ENCODE measurements around the gene HDAC4.

Gene HDAC4

DNA sequence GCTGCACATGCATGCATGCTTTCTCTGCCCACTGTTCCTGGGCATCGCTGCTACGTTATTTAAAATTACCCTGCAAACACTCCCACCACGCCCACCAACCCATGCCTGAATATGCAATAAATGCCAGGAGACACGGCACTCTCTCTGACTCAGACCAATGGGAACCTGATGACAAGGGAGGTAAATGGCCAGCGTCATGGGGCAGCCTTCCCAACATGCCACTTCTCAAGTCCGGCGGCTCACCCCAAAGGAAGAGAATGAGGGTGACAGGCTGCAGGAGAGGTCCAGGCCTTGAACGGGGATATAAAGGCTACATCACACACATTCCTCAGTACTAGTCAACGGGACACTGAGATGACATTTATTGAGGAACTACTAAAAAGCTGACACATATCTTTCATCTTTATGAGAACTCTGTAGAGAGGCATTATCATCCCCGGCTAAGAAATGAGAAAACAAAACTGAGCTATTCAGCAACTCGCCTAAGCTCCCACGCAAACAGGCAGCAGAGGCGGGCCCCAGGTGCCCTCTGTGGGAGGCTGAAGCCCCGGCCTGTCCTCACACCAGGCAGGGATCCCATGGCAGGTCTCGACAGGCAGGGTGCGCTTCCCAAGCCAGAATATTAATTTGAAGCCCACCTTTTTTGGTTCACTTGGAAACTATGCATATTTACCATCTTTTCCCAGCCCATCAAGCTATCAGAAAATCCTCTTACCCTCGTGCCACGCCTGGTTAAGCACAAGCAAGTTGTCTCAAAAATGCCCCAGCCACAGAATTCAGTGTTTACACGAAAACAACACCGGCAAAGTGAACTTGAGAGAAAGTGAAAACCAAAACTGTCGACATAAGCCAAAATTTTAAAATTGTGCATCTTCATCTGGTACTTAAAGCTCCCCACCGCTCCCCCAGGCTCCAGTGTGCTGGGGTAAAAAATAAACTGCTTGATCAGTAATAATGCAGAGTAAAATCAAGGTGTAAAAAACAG is 166.3 kb downstream of the HDAC4 start:
- DNase-seq (ENCODE audit: low spot score), result no peak

DNA sequence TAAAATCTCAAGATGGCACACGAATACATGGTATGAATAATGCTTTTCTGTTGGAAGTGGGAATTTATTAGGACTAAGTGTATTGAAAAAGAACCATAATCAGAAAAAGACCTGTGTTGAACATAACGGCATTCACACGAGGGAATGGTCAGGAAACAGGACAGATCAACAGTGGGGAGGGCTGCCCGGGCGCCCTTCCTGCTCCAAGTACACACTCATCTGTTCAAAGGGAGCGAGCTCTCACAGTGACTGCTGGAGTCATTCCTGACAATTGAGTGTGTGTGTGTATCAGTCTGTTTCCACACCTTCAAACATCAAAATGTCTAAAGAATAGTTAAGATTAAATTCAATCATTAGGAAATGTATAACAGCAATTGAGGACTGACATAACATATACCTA is 167.2 kb downstream of the HDAC4 start:
- DNase-seq (ENCODE audit: low spot score), result no peak

DNA sequence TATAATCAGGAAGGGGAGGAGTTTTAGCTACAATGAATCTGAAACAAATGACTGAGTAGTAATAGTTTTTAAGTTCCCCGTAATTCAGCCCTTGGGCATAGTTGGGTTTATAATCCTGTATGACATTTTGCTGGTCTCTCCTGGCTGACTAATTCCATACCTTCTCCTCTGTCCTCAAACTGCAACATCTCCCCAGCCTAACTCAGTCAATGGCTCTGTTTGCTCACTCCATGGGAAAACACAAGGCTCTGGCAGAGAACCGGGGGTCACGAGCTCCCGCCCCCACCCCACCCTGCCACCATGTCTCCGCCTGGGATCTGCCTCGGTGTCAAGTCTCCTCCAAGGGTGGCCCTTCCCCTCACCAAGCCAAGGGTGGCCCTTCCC is 168.6 kb downstream of the HDAC4 start:
- no peak for DNase-seq (ENCODE audit: low spot score)

DNA sequence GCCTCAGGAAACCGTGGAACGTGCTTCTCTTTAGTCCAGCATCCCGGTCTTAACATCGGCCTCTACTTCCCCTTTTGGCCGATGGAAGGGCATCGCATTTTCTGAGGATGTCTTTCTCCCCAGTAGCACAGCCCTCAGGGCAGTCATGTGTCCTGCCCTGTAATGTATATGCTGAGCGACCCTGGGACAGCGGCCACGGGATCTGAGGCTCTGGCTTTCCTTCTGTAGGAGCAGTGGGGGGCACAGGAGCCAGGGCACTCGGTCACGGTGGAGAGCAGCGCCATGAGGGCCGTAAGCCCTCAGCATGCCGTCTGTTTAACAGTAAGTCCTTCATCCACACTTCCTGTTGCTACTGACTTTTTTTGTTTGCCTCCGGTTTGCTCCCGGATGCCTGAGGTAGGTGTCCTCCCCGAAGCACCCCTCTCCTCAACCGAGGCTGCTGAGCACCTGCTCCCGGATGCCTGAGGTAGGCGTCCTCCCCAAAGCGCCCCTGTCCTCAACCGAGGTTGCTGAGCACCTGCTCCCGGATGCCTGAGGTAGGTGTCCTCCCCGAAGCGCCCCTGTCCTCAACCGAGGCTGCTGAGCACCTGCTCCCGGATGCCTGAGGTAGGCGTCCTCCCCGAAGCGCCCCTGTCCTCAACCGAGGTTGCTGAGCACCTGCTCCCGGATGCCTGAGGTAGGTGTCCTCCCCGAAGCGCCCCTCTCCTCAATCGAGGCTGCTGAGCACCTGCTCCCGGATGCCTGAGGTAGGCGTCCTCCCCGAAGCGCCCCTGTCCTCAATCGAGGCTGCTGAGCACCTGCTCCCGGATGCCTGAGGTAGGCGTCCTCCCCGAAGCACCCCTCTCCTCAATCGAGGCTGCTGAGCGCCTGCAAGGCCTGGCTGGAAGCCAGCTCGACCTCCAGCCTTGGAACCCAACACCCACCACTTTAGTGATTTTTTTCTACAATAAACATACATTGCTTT is 169.3 kb downstream of the HDAC4 start:
- DNase-seq (ENCODE audit: low spot score), result no peak

DNA sequence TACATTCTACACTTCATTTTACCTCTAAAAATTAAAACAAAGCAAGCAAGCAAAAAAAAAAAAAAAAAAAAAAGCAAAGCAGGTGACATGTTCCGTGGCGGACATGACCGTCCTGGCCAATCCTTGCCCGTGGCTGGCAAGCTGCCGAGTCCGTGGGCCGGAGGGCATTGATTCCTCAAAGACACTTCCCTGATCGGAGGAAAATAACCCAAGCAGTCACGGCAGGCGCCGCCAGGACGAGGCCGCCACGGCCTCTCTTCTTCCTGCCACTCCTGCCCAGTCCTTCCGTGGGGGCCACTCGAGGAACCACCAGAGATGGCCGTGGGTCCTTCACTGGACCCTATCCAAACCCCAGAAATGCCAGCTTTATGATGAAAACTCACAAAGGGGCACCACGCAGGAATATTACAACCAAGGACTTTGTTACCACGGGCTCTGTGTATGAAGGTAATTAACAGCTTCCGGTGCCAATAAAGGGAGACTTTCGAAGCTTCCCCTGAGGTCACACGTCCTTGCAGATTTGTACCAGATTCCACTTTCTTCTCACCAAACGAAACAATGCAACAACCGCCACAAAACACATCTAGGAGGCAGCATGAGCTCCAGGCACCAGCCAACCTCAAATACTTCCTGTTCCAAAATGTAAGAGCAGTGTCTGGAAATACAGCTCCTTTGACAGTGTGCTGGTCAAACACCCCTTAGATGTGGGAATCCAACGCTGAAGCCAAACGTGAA is 170.3 kb downstream of the HDAC4 start:
- DNase-seq (ENCODE audit: low spot score), result no peak

DNA sequence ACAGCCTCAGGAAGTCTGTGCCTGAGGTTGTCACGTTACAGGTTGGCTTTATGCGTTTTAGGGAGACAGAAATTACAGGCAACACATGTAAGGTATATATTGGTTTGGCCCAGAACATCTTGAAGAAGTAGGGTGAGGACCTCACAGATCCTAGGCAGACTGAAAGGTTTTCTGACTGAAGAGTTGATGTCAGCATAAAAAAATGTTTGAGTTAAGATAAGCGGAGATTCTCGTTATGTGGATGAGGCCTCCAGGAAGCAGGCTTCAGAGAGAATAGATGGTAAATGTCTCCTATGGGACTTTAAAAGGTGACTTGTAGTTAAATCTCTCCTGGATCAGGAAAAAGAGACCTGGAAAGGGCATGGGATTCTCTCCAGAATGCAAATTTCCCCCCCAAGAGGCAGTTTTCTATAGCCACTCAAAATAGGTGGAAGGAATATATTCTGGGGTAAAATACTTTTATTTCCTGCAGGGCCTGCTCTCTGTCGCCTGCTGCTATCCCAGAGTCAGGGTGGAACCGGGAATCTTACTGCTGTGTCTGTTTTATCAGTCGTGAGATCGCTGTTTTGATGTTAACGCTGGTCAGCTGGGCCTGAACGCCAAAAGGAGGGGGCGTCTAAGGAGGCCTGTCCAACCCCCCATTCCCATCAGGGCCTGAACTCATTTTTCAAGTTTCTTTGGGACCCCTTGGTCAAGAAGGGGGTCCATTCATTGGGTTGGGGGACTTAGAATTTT is 171.1 kb downstream of the HDAC4 start:
- no peak for DNase-seq (ENCODE audit: low spot score)

DNA sequence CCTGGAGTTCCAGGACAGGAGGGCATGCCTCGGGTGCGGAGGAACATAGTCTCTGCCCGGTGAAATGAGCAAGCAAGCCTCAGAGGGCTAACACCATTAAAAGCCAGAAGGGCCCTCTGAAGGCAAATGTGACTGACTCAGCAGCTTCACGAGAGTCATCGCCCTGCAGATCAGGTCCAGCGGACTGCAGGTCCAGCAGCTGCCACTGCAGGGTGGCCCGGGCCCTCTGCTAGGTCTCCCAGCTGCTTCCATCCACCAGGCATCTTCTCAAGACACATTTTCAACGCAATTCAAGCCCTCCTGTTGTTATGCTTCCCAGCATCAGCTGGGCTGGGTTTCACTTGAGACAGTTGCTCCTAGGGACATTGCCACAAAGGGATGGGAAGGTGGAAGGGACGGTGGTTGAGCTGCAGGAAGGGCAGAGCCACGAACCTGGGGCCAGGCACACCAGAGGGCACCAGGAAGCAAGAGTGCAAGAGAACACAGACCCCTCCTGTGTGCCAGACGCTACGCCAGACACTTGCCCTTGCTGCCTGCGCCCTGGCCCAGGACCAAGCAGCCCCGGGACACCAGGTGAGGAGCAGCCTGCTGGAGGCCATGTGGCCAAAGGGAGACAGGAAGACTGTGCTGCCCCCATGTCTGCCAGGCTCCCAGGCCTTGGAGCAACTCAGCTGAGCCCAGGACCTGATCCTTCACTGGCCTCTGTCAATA is 173.0 kb downstream of the HDAC4 start:
- no peak for DNase-seq (ENCODE audit: low spot score)

DNA sequence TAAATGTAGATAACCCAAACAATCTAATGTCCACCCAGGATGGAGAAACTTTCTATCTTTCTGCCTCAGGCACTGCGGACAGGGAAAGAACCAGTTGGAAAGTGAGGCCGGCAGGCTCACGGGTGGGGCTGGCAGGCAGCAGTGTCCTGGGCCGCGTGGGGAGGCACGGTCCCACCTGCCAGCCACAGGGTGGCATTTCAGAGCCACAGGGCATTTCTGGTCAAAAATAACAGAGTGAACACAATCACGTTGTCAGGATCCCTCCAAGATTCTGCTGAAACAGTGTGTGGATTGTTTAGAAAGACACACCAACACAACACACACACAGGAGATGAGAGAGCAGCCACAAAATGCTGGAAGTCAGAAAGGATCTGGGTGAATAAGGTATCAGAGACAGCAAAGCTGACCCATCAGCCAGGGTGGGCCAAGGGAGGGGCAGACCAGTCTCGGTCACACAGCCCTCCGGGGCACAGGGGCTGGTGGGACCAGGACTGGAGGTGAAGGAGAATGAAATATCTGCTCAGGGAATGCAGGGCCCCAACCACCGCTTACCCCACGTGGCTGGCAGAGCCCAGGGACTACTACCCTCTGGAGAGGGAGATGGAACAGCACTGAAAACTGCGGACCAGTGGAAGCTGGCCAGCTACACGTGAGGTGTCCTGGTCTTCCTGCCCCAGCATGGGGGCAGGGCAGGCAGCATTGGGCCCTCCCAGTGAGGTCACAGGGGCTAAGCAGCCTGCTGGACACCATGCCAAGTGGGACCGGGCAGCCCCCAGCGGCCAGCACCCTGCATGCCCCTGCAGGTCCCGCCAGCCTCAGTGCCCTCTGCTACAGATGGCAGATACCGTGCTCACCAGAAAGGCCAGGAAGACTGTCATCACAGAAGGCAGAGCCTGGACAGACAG is 173.9 kb downstream of the HDAC4 start:
- no peak for DNase-seq (ENCODE audit: low spot score)

DNA sequence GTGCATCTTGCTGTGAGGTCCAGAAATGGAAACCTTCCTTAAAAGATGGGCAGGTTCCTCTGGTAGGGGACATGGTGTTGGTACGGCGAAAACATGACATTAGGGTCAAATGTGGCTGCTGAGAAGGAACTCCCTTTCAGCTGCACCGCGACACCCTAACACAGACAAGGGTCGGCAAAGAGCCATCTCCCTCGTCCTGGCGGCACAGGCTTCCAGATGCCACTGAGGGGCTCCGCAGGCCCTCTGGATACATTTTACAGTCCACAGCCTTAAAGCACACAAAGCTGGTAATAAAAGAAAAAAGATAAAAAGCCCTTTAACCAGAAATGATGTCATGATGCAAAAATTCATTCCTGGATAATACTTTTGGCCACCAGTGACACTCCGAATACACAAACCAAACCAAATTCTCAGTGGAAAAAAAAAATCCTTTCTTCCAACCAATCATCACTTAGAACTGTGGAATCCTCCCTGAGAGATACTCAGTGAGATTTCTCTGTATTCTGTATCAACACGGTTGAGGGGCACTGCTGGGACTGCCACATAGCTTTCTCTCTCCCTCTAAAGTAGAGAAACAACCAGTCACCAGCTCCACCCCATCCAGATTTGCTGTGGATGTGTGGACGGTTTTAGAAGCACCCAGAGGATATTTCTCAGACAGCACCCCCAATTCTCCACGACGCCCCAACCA is 174.8 kb downstream of the HDAC4 start:
- DNase-seq (ENCODE audit: low spot score), result no peak

DNA sequence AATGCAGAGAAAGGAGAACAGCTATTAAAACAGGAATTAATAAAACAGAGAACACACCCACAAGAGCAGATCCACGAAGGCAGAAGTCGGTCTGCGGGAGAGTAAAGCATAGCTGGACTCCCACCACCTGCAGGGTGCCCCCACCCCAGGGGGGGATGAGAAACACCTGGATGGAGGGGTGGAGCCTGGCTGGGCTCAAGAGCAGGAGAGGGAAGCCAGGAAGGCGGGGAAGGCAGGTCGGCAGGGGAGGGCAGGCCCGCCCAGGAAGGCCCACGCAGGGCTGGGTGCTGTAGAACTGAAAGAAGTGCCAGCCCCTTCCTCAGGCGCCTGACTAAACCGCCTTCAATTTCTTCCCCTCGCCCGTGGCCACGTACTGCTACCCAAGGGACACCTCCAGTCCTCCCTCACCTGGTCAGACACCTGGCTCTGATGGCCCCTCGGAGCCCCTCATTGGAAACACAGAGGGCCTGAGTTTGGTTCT is 175.4 kb downstream of the HDAC4 start:
- no peak for DNase-seq (ENCODE audit: low spot score)

DNA sequence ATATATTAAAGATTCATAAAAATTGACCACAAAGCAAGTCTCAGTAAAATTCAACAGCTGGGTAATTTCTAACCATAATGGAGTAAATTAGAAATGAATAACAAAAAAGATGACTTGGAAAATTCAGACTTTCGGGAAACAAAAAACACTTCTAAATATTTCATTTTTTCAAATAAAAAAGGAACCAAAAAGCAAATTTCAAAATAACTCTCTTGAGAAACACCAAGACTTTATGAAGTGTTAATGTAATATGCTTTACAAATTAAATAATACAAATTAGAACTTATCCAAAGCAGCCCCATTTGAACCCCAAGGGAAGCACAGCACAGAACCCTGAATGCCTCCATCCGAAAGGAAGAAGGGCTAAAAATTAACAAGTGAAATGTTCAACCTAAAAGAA is 175.9 kb downstream of the HDAC4 start:
- no peak for DNase-seq (ENCODE audit: low spot score)

DNA sequence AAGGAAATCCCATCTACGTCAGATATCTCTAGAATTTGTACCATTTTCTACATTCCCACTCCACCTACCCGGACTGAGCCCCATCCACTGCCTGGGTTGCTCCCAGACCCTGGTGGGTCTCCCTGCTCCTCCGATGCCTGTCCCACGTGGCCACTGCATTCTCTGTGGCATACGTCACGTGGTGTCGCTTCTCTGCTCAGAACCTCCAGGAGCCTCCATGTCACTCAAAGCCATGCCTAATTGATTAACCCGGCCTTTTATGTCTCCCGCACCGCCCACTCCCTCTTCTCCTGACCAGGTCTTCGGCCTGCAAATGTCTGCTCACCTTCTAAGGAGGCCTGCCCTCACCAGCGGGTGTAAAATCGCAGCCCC is 176.6 kb downstream of the HDAC4 start:
- DNase-seq (ENCODE audit: low spot score), result no peak

DNA sequence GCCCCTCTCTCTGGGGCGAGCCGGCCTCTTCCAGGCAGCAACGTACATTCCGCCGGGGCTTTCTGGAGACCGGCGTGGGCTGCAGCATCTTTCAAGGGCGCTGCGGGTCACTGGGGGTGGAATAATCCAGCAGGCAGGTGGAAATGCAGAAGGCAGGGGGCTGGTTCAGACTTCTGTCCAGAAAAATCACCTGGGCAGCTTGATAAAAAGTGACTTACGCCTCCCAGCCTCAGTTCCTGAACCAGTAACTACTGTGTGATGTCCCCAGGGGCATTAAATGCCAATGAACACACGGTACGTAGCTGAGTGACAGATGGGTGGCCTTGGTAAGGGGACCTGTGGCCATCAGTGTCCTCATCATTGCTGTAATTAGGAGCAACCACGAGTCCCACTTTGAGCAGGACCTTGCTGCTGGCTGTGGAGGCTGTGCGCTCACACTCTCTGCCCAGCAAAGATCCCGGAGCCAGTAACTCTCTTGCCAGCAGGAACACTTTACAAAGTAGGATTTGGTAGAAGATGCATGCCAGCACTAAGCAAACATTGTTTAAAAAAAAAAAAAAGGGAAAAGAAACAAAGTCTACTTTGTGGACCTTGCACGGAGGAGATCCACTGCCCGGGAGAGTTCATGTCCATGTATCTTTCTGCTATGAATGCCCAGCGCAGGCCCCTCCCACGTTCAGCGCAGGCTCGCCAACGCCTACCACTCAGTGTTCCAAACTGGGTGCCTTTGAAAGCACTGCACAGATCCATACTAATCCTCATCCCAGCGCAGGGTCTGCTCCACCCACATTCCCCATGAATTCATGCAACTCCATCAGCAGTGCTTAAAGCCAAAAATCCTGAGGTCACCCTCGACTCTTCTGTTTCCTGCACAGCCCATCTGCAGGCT is 177.3 kb downstream of the HDAC4 start:
- DNase-seq (ENCODE audit: low spot score), result no peak

DNA sequence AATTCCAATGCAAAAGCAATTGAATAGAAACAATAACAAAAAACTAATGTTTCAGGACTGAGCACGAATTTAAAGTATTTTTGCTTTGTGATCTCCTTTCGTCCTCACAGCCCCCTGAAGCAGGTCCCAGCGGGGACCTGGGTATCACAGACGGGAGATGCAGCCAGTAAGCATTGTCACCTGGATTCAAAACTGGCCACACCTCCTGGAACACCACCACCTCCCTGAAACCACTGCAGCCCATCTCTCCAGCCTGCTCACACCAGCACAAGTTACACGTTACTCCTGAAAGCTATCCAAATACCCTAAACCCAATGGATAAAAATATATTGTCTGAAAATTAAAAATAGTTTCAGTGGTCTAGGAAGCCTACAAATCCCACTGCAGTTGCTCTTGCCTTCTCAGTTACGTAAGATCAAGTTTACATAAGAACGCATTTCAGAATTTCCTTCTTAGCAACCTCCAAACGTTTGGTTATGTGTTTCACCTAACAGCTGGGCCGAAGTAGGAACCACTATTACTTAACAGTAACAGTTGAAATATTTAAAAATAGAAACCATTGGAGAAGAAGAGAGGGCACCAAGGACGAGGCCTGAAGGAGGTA is 178.0 kb downstream of the HDAC4 start:
- no peak for DNase-seq (ENCODE audit: low spot score)

DNA sequence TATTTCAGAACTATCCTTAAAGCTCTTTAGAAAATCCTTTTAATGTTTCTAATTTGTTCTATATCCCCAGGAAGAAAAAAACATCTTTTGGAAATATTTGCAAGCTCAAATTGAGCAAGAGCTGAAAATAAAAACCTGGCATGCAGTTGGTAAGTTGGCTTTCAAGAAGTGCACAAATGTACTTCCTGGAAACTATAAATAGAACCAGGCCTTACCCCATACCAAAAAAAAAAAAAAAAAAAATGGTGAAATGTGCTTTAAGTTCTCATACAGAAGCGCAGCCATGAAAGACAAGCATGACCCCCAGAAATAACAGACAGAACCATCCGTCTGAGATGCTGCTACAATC is 178.5 kb downstream of the HDAC4 start:
- DNase-seq (ENCODE audit: low spot score), result no peak

DNA sequence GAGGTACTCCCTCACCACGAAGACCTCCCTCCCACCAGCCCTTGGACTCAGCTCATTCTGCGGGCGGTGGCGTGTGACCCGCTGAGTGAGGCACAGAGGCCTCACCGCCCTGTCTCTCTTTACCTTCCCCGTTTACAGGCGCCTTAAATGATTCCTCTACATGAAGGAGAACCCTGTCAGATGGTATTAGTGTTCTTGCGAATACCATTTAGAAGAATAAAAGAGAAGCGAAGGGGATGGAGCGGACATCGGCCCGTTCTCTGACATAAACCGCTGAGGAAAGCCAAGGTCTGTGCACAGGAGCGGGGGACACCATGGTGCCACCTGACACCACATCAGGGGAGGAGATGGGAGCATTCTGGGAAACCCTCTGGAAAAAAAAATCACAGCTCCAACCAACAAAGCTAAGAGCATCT is 179.8 kb downstream of the HDAC4 start:
- no peak for DNase-seq (ENCODE audit: low spot score)

DNA sequence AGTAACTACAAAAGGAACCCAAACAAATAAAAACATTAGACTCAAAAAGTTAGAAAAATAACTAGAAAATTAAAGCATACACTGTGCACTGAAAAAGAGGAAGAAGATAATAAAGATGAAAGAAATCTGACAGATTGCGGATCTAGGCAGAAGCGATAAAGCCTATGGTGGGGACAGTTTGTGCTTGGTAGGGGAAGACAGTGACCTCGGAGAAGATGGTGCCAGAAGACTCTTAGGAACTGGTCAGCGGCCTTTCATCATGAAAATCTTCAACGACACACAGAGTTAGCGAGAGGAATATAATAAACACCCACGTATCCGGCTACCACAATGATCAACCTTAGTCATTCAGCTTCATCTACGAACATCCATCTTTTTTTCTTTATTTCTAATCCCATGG is 180.5 kb downstream of the HDAC4 start:
- DNase-seq (ENCODE audit: low spot score), result no peak

Measured in activated CD4-positive, alpha-beta T cell treated with anti-CD3 and anti-CD28 coated beads, Interleukin-2, Interleukin-4, amounts not matched to agents 100 ng/mL and 50 ng/mL, durations not matched to agents 16 hours and 8 hours (primary cell).